HG02981 (cell line): ENCODE results near the gene PHF23.
A peak's percentile ranks its signal among the peaks of the same experiment; 100 is the strongest.

Experiments used
- ATAC-seq: cut with Tn5 transposase; IDR thresholded peaks from one replicate; pipeline ENCODE4 v1.9.1; 2021; ENCODE audit warnings: mild to moderate bottlenecking, moderate library complexity; ENCODE audit not compliant: unreplicated experiment

The PHF23 gene

DNA sequence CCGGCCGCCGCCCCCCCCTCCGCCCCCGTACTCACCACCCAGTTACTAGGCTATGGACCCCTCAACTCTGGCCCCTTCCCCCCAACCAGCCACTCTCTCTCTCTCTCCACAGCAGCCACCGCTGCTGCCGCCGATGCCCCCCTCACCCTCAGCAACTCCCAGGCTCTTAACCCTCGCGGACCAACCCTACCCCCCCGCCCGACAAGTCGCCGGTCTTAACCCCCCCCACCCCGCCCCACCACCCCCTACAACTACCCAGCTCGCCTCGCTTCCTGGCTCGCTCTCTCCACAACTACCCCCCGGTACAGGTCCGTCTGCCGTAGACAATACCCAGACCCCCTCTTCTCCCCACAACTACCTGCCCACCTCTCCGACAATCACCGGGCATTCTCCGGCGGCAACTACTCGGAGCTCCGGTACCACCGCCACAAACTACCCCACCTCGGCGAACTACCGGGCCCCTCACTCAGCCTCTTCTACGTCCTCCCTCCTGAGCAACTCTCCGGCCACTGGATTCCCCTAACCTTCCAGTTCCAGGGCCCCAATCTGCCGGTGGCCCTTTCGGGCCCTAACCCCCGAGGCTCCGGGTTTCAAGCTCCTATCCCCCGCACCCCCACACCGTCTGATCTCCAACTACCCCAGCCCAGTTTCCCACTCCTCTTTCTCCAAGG is 702 bp downstream of the PHF23 start:
- no peak for ATAC-seq

- ATAC-seq, result no peak
Measured at GRCh38 chr17:7237761-7238419, 1.4 kb downstream of the PHF23 start.

DNA sequence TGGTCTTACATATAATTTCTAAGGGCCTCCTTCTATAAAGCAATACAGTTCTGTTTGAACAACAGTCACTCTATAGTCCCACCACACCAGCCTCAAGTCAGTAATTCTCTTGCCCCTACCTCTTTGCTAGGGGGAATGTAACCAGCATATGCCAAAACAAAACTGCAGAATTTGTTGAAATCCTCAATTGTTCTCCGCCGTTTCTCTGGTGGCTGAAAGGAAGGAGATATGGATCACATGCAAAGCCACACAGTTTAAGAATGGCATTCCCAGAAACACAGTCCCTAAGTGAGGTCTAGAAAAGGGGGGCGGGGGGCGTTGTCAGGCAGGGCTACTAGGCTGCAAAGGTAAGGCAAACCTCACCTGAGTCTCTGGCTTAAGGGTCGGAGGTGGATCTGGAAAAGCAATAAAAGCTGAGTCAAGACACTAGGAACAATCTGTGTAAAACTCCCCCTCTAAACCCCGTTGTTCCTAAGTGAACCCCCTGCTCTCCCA is 1.9 kb downstream of the PHF23 start:
- ATAC-seq, result no peak

- no peak for ATAC-seq
Measured at GRCh38 chr17:7236808-7237207, 2.4 kb downstream of the PHF23 start.

DNA sequence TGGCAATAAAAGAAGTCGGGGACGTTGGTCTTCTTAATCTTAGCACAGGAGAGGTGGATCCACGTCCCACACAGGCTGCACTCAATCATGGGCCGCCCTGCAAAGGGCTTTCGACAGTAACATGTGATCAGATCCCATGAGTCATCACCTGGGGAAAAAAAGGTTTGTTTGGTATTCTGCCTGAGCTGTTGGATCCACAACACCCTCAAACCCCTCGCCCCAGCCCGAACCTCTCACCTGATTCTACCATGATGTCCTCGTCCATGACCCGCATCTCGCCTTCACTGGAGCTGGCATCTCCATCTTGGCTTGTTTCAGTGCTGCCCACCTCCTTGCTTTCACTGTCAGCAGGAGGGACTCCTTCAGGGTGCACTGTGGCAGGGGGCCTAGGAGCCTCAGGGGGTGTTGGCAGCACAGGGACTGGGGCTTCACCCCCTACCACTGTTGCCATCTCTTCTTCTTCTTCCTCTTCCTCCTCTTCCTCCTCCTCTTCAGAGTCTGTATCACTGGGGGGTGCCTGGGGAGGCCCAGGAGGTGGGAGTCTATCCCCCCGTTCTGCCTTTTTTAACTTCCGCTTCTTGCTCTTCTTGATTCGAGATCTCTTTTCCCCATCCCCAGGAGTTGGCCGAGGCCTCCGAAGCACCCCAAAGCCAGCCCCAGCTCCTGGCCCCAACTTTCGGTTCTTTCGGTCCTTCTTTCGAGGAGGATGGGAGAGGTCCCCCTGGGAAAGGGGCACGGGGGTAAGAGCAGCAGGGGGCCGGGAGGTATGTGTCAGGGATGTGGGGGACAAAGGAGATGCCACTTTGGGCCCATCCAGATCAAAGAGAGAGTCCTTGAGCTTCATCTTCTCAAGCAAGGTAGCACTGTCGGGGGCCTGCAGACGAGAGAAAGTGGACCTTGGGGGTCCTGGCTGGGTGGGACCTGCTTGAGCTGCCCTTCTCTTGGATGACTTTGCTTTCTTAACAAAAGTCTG is 3.3 kb downstream of the PHF23 start:
- no peak for ATAC-seq

- ATAC-seq, result peak; percentile 43
Measured at GRCh38 chr17:7234083-7234951, 4.9 kb downstream of the PHF23 start, which contains the start of gene DVL2. Gene DVL2, minus strand, starts transcription at chr17:7234517. Its CDS starts 255 bp downstream, at chr17:7234262.

- no peak for ATAC-seq
Measured at GRCh38 chr17:7233701-7234082, 5.6 kb downstream of the PHF23 start.

DNA sequence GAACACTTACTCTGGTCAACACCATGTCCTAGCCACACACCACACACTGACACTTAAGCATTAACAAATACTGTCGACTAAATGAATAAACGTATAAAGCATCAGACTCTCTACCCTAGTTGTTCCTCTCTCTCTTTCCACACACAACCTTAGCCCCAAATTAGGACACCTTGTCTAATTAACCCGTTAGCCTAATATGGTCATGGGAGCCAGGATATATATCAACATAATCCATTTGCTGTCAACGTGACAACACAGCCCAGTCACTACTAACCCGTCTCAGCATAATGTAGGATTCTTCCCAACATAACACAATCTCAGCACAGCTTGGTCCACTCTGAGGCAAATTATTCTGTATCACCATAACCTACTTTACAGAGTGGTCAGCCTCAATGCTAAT is 7.1 kb downstream of the PHF23 start:
- no peak for ATAC-seq

DNA sequence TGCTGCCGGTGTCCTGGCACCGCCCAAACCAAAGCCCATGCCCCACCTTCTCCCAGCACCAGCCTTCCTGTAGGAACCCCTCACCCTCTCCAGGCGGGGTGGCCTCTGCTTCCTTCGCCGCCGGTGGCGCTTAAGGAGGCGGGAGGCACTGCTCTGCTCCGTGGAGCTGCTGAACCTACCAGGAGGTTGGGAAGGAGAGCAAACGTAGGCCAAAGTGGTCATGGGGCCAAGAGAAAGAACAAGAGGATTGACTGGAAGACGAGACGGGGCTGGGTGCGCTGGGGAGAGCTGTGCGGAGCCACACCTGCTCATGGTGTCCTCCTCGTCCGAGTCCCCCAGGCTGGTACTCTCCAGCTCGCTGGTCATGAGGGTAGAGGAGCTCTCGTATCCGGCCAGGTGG is 9.8 kb downstream of the PHF23 start:
- no peak for ATAC-seq

GRCh38 chr17:7228920-7229319 is 10.3 kb downstream of the PHF23 start:
- ATAC-seq, result no peak

- ATAC-seq, result no peak
Measured at GRCh38 chr17:7226721-7227710, 12.2 kb downstream of the PHF23 start.

DNA sequence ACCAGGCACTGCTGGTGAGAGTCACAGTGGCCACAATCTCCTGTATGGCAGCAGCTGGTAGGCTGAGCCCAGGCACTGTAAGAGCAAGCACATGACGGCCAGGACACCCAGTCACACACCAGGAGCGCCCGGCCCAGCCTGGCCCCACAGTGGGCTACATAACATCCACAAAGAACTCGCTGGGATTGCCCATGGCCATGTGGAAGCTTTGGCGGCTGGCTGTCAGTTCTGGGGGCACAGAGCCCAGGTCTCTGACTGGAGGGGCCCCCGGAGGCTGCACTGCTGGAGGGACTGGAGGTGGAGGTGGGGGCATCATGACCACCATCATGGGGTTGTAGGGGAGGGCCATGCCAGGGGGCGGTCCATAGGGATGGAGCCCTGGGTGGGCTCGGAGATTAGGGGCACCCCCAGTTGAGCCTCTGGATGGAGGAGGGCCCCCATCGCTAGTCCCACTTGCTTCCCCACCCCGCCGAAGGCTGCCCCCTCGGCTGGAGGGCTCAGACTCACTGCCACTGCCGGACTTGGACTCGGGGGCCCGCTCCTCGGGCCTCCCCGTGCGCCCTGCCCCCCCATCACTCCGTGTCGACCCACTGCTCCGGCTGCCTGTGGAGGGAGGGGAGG is 13.4 kb downstream of the PHF23 start:
- no peak for ATAC-seq

DNA sequence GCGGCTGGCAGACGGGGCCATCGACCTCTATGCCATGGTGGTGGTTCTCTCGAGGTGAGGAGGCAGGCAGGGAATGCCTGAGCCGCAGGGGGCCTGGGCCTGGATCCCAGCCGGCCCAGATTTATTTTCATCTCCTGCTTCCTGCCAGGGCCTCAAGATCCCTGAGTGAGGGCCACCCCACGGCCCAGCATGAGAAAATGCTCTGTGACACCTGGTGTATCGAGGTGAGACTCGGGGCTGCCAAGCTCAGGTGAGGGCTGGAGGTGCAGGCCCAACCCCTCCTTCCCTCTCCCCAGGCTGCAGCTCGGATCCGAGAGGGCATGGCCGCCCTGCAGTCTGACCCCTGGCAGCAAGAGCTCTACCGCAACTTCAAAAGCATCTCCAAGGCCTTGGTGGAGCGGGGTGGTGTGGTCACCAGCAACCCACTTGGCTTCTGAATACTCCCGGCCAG is 14.6 kb downstream of the PHF23 start:
- no peak for ATAC-seq

DNA sequence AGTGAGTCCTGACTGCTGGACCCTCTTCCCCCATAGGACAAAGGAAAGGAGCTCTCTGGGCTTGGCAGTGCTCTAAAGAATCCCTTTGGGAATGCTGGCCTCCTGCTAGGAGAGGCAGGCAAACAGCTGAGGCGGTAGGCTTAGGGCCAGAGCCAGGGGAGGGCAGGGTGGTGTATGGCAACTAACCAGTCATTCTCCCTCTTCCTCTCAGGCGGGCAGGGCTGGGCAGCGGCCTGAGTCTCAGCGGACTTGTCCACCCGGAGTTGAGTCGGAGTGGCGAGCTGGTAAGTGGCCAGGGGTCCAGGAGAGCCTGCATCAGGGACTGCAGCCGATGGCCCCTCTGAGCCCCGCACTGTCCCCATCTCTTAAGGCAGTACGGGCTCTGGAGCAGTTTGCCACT is 15.1 kb downstream of the PHF23 start:
- ATAC-seq, result no peak

DNA sequence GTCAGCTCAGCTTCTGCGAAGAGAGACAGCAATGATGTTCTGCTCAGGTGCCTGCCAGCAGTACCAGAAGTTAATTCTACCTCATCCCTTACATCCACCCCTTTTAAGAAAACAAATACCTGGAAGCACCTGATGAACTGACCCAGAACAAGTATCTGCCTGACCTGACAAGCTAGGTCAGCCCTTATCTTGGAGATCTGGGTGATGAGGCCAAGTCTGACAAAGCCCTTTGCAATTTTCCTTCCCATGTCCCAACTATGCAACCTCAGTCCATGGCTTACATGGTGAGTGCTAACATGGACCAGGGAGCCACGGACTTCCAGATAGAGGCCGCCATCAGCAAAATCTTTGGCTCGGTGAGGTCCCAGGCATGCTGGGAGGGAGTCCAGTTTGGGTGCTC is 15.9 kb downstream of the PHF23 start:
- ATAC-seq, result no peak

DNA sequence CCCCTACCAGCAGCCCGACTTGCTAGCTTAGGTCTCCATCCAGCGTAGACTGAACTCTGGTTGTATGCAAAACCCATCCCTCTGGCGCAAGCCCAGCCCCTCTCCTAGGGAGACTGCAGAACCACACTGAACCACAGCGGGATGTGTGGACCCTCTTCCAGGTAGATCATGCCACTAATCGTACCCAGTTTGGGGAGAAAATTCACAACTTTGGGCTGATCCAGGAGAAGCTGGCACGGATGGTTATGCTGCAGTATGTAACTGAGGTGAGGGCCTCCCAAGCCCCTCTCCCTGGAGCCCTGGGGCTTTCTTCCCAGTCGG is 16.3 kb downstream of the PHF23 start:
- ATAC-seq, result no peak

DNA sequence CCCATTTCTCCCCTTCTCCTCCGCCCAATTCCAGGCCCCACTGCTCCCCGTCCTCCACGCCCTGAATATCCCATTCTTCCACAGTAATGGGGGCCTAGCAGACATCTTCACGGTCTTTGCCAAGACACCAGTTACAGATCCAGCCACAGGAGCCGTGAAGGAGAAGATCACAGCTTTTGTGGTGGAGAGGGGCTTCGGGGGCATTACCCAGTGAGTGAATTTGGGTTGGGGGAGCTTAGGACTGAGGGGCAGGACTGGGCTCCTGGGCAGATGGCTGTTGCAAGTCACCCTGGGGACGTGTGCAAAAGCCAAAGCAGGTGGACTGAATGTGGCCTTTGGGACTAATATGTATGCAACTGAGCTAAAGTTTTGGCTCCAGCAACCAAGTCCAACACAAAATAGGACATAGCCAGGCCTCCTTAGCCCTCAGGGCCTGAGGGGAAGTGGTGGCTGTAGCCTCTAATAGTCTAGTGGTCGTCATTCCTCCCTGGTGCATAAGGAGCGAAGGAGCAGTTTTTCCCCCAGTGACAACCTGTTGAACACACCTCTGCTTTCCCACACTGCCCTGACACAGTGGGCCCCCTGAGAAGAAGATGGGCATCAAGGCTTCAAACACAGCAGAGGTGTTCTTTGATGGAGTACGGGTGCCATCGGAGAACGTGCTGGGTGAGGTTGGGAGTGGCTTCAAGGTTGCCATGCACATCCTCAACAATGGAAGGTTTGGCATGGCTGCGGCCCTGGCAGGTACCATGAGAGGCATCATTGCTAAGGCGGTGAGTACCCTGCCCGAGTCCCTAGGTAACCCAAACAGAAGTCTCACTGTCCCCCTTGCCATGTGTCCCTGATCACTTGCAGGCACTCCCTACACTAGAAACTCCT is 16.9 kb downstream of the PHF23 start:
- ATAC-seq, result no peak
